Activated T-cell treated with anti-CD3 and anti-CD28 coated beads, Interleukin-2, amount 50 U/mL, for 72 hours (primary cell): ENCODE measurements around the gene BAD. TPM values are rescaled to one million over a fixed set of nuclear protein-coding genes. Genes with fewer than 3 reads are reported as not detected.
A peak's percentile ranks its signal among the peaks of the same experiment; 100 is the strongest.

ENCODE experiments used
- ATAC-seq, 2 donors: fragments of 150-1000 bp; cut with Tn5 transposase; replicated peaks in 1 of 2; 2 replicates each; pipeline ENCODE4 v1.10.0; 2021; ENCODE audit warnings: moderate library complexity in 2 of 2, mild to moderate bottlenecking in 1 of 2
- DNase-seq, 2 donors: peaks; one replicate each; pipeline ENCODE4 v3.0.0; 2021 to 2022; ENCODE audit warnings: mixed read lengths in 1 of 2
- H3K27ac Mint-ChIP-seq: one replicate; pipeline ENCODE4 v1.8.0; 2022; ENCODE audit warnings: mild to moderate bottlenecking, moderate library complexity, mixed read lengths
- H3K27me3 Mint-ChIP-seq: one replicate; pipeline ENCODE4 v1.8.0; 2022; ENCODE audit warnings: low read depth, mixed read lengths
- H3K36me3 Mint-ChIP-seq, 2 donors: one replicate each; pipeline ENCODE4 v1.8.0; 2022; ENCODE audit warnings: mixed read lengths in 2 of 2, mild to moderate bottlenecking in 1 of 2; ENCODE audit not compliant: insufficient read depth in 2 of 2
- H3K4me1 Mint-ChIP-seq: one replicate; pipeline ENCODE4 v1.8.0; 2022; ENCODE audit warnings: low read depth, mixed read lengths
- H3K4me3 Mint-ChIP-seq, 2 donors: one replicate each; pipeline ENCODE4 v1.8.0; 2022; ENCODE audit warnings: mild to moderate bottlenecking in 2 of 2, mixed read lengths in 2 of 2, moderate library complexity in 2 of 2
- H3K9me3 Mint-ChIP-seq, 2 donors: one replicate each; pipeline ENCODE4 v1.8.0; 2022; ENCODE audit warnings: mixed read lengths in 2 of 2
- total RNA-seq, 2 donors: library from RNA; stranded (reverse); gene quantifications; one replicate each; pipeline ENCODE4 v1.2.3, GENCODE V29; 2022

The BAD gene
- total RNA-seq, 2 donors from 2014 or later = 35.2 to 35.7 TPM

GRCh38 chr11:64243236-64243854, 41.1 kb downstream of the BAD start:
- no peaks in the 10 kb centered on the region for H3K27me3 Mint-ChIP-seq

GRCh38 chr11:64241491-64242374, 42.7 kb downstream of the BAD start:
- Mint-ChIP-seq H3K36me3 (peaks cover 1% of the 10 kb centered on the region in 2 donors), H3K4me1 (peaks cover 33% of the 10 kb centered on the region), H3K4me3 (peak overlapping the region; percentile 88 to 93), H3K27ac (peak overlapping the region; percentile 88), H3K27me3 (no peaks in the 10 kb centered on the region), H3K9me3 (no peaks in the 10 kb centered on the region)
- DNase-seq = no peak
- peak; percentile 5 to 8 for ATAC-seq

More at GRCh38 chr11:64243236-64243854, 41.1 kb downstream of the BAD start:
- Mint-ChIP-seq H3K9me3 (no peaks in the 10 kb centered on the region), H3K4me1 (peaks cover 40% of the 10 kb centered on the region), H3K36me3 (peaks cover 1% of the 10 kb centered on the region in 2 donors), H3K27ac (no peak overlapping the region), H3K4me3 (peak overlapping the region; percentile 88 to 93)
- DNase-seq (no peak), ATAC-seq (no peak)

- Mint-ChIP-seq H3K27me3 (no peaks in the 10 kb centered on the region), H3K9me3 (no peaks in the 10 kb centered on the region), H3K4me3 (peak overlapping the region; percentile 88 to 93), H3K27ac (peak overlapping the region; percentile 88), H3K36me3 (peaks cover 1% of the 10 kb centered on the region in 2 donors), H3K4me1 (peaks cover 33% of the 10 kb centered on the region)
- ATAC-seq (peak; percentile 83 to 87), DNase-seq (peak; percentile 100)
Observed at GRCh38 chr11:64241241-64241490, 43.3 kb downstream of the BAD start.

GRCh38 chr11:64240435-64241240, 43.8 kb downstream of the BAD start, which contains the start of gene FKBP2:
TSS of gene FKBP2 (plus strand) at chr11:64241095. CDS start at chr11:64242388, 1,293 bp downstream.
- H3K27me3 Mint-ChIP-seq = no peaks in the 10 kb centered on the region
- peaks cover 1% of the 10 kb centered on the region in 2 donors for H3K36me3 Mint-ChIP-seq
- peak within 1 kb of the TSS; percentile 88 to 93 for H3K4me3 Mint-ChIP-seq
- ATAC-seq (peak; percentile 67 to 72), DNase-seq (peak; percentile 99 to 100)
- peak within 1 kb of the TSS; percentile 96 for H3K27ac Mint-ChIP-seq
- peaks cover 35% of the 10 kb centered on the region for H3K4me1 Mint-ChIP-seq
- H3K9me3 Mint-ChIP-seq = no peaks in the 10 kb centered on the region

GRCh38 chr11:64239662-64240434, 44.6 kb downstream of the BAD start:
- Mint-ChIP-seq H3K27ac (peak overlapping the region; percentile 96), H3K4me1 (peaks cover 41% of the 10 kb centered on the region), H3K36me3 (peaks cover 1% of the 10 kb centered on the region in 2 donors), H3K9me3 (no peaks in the 10 kb centered on the region), H3K4me3 (peak overlapping the region; percentile 88 to 93), H3K27me3 (no peaks in the 10 kb centered on the region)
- no peak for DNase-seq
- ATAC-seq = no peak

- DNase-seq (no peak), ATAC-seq (no peak)
- Mint-ChIP-seq H3K27me3 (no peaks in the 10 kb centered on the region), H3K4me1 (peaks cover 38% of the 10 kb centered on the region), H3K27ac (peak overlapping the region; percentile 28), H3K36me3 (peaks cover 1% of the 10 kb centered on the region in 2 donors), H3K4me3 (no peak overlapping the region), H3K9me3 (no peaks in the 10 kb centered on the region)
Observed at GRCh38 chr11:64238999-64239398, 45.5 kb downstream of the BAD start.

GRCh38 chr11:64238076-64238475, 46.4 kb downstream of the BAD start:
- H3K27ac Mint-ChIP-seq = no peak overlapping the region
- H3K4me1 Mint-ChIP-seq = peaks cover 38% of the 10 kb centered on the region
- H3K27me3 Mint-ChIP-seq = no peaks in the 10 kb centered on the region
- H3K4me3 Mint-ChIP-seq = no peak overlapping the region
- H3K36me3 Mint-ChIP-seq = peaks cover 1% of the 10 kb centered on the region in 2 donors
- no peak for DNase-seq
- ATAC-seq = no peak
- H3K9me3 Mint-ChIP-seq = no peaks in the 10 kb centered on the region

GRCh38 chr11:64237484-64237951, 46.9 kb downstream of the BAD start:
- H3K27me3 Mint-ChIP-seq = no peaks in the 10 kb centered on the region
- no peaks in the 10 kb centered on the region for H3K9me3 Mint-ChIP-seq
- H3K4me3 Mint-ChIP-seq = no peak overlapping the region
- no peak for ATAC-seq
- peaks cover 1% of the 10 kb centered on the region in 2 donors for H3K36me3 Mint-ChIP-seq
- H3K27ac Mint-ChIP-seq = peak overlapping the region; percentile 65
- peaks cover 36% of the 10 kb centered on the region for H3K4me1 Mint-ChIP-seq
- DNase-seq = no peak

- H3K36me3 Mint-ChIP-seq = no peaks in the 10 kb centered on the region
- H3K4me1 Mint-ChIP-seq = peaks cover 39% of the 10 kb centered on the region
- ATAC-seq (no peak), DNase-seq (no peak)
- peak overlapping the region; percentile 44 for H3K27ac Mint-ChIP-seq
- H3K27me3 Mint-ChIP-seq = no peaks in the 10 kb centered on the region
- no peaks in the 10 kb centered on the region for H3K9me3 Mint-ChIP-seq
- H3K4me3 Mint-ChIP-seq = peak overlapping the region; percentile 92 to 96
Observed at GRCh38 chr11:64235437-64236161, 48.9 kb downstream of the BAD start.

- Mint-ChIP-seq H3K4me1 (peaks cover 34% of the 10 kb centered on the region), H3K9me3 (no peaks in the 10 kb centered on the region), H3K4me3 (peak overlapping the region; percentile 92 to 96), H3K27ac (no peak overlapping the region), H3K27me3 (no peaks in the 10 kb centered on the region), H3K36me3 (no peaks in the 10 kb centered on the region)
- ATAC-seq = peak; percentile 61 to 64
- DNase-seq = peak; percentile 63 to 68
Observed at GRCh38 chr11:64234647-64235379, 49.7 kb downstream of the BAD start.

- peak within 1 kb of the TSS; percentile 44 for H3K27ac Mint-ChIP-seq
- ATAC-seq = peak; percentile 61 to 64
- no peaks in the 10 kb centered on the region for H3K36me3 Mint-ChIP-seq
- peaks cover 38% of the 10 kb centered on the region for H3K4me1 Mint-ChIP-seq
- no peaks in the 10 kb centered on the region for H3K27me3 Mint-ChIP-seq
- no peaks in the 10 kb centered on the region for H3K9me3 Mint-ChIP-seq
- peak; percentile 81 for DNase-seq
- peak within 1 kb of the TSS; percentile 92 to 96 for H3K4me3 Mint-ChIP-seq
Observed at GRCh38 chr11:64233913-64234586, 50.4 kb downstream of the BAD start, which contains the start of gene VEGFB. TSS of gene VEGFB (plus strand) at chr11:64234584. CDS start at chr11:64234834, 250 bp downstream.
